Psoas muscle (tissue), 8 donors: ENCODE data around the gene INSIG2. TPM values are rescaled to one million over a fixed set of nuclear protein-coding genes. Genes with fewer than 3 reads are reported as not detected.

ENCODE experiments used
- ATAC-seq, 4 donors: fragments of 200-7000 bp; cut with Tn5 transposase; one replicate each; pipeline ENCODE4 v1.9.1; 2020; ENCODE audit warnings: moderate library complexity in 3 of 4, mild to moderate bottlenecking in 2 of 4
- DNase-seq, 2 donors: peaks; one replicate each; pipeline ENCODE4 v3.0.0-alpha.2; 2020
- H3K27ac ChIP-seq: fragments of 200-600 bp; one replicate; pipeline ENCODE4 v1.8.0; 2022
- H3K27me3 ChIP-seq, 3 donors: fragments of 200-600 bp in 1 of 3; one replicate each; pipeline versions ENCODE4 v1.6.1 to v1.8.0; 2013 to 2022; ENCODE audit warnings: low read length in 2 of 3, mild to moderate bottlenecking in 2 of 3, moderate library complexity in 1 of 3; ENCODE audit not compliant: insufficient read depth in 3 of 3
- H3K36me3 ChIP-seq, 2 donors: fragments of 200-600 bp in 1 of 2; one replicate each; pipeline versions ENCODE4 v1.6.1 to v1.8.0; 2013 to 2022; ENCODE audit warnings: low read depth in 1 of 2, mild to moderate bottlenecking in 1 of 2, moderate library complexity in 1 of 2; ENCODE audit not compliant: insufficient read depth in 1 of 2
- H3K4me1 ChIP-seq: fragments of 200-600 bp; one replicate; pipeline ENCODE4 v1.8.0; 2022
- H3K4me3 ChIP-seq: fragments of 200-600 bp; one replicate; pipeline ENCODE4 v1.8.0; 2022; ENCODE audit warnings: mild to moderate bottlenecking
- H3K9me3 ChIP-seq: fragments of 200-600 bp; one replicate; pipeline ENCODE4 v1.8.0; 2022
- WGBS, 3 donors: extraction: QIAGEN DNeasy Blood & Tissue Kit; methylation state at CpG; one replicate each; pipeline versions ENCODE4 v1.1.6 to v1.1.7; 2013; 5-methylcytosine and 5-hydroxymethylcytosine counted together
- intact Hi-C, 2 donors: fragments of 100-400 bp; cut with DNase I; formaldehyde crosslinking; loops; one replicate each; pipeline versions ENCODE4 v1.11.0 to v1.14.2; 2022
- polyA plus RNA-seq, 3 donors: library from polyadenylated mRNA; stranded (reverse); fragments of 200-250 nt; gene quantifications; one replicate each; pipeline ENCODE4 v1.2.3, GENCODE V29; 2013
- total RNA-seq, 4 donors: library from RNA; stranded (reverse); fragmentation: NEBNext Ultra II Directional in 2 of 4; extraction: Animal tissue kit (Norgen Biotek cat#: 25700) in 2 of 4; gene quantifications; one replicate each; pipeline versions ENCODE4 v1.2.1 to v1.2.4, GENCODE V29; 2021 to 2023
- TF ChIP-seq, protein P1 (sequence below): fragments of 200-600 bp; IDR thresholded peaks from one replicate; pipeline ENCODE4 v1.8.0; 2022; ENCODE audit warnings: antibody characterized with exemption
- donor health status: healthy with polysubstance abuse.
- donor health status: DM: no; HTN: no; CAD: no; lungs with moderate emphysema.
- donor health status: Bipolar disorder and iron deficiency.
- donor health status: healthy.
- donor health status: DM: yes; HTN: yes; CAD: no.
- donor health status: DM: no; HTN: no; CAD: no.
- donor health status: DM: no; HTN: no; CAD: no.
- donor health status: DM: yes; HTN: yes; CAD: no.

Gene INSIG2
- total and polyA plus RNA-seq, 7 donors: 4.8 to 16.9 (median 7.6) TPM

DNA sequence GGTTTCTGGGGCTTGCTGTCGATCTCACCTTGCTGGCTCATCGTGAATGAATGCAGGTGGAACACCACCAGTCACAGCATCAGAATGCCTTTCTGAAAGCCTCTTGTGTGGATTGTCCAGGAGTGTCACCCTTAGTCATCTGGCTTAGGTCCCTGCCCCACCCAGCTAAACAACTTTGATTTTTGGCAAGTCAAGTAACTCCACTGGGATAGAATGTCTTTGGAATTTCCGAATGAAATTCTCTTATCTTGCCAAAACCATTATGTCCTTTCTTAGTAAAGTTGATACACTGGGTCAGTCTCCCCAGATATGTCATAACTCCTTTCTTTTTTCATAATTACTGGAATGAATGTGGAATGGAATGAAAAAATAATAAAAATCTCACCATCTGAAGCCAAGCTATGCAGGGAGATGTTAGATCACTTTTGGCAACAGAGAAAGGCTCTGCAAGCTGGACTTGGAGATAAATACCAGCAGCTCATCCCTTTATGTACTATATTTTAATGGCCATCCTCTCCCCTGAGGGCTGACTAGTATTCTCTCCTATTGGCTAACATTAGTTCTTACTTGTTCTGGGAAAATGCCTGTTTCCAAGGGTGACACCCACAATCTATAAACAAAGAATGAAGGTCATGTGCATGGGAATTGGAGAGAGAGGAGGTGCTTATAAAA is 35.4 kb downstream of the INSIG2 start:
- Histone ChIP-seq H3K27me3 (no peaks in the 10 kb centered on the region), H3K9me3 (no peaks in the 10 kb centered on the region), H3K4me1 (no peaks in the 10 kb centered on the region), H3K27ac (no peak overlapping the region), H3K4me3 (no peak overlapping the region), H3K36me3 (no peaks in the 10 kb centered on the region)
- DNase-seq: peak in 1 of 2 donors; percentile 19
- TF ChIP-seq, protein P1, sequence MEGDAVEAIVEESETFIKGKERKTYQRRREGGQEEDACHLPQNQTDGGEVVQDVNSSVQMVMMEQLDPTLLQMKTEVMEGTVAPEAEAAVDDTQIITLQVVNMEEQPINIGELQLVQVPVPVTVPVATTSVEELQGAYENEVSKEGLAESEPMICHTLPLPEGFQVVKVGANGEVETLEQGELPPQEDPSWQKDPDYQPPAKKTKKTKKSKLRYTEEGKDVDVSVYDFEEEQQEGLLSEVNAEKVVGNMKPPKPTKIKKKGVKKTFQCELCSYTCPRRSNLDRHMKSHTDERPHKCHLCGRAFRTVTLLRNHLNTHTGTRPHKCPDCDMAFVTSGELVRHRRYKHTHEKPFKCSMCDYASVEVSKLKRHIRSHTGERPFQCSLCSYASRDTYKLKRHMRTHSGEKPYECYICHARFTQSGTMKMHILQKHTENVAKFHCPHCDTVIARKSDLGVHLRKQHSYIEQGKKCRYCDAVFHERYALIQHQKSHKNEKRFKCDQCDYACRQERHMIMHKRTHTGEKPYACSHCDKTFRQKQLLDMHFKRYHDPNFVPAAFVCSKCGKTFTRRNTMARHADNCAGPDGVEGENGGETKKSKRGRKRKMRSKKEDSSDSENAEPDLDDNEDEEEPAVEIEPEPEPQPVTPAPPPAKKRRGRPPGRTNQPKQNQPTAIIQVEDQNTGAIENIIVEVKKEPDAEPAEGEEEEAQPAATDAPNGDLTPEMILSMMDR: no peak
- intact Hi-C loops: no loop called here
- peak in 2 of 4 donors; percentile 19 to 49 for ATAC-seq
- 36 to 50% (median 41%) methylated on average over 3 of the region's 3 CpGs for WGBS, 3 donors

DNA sequence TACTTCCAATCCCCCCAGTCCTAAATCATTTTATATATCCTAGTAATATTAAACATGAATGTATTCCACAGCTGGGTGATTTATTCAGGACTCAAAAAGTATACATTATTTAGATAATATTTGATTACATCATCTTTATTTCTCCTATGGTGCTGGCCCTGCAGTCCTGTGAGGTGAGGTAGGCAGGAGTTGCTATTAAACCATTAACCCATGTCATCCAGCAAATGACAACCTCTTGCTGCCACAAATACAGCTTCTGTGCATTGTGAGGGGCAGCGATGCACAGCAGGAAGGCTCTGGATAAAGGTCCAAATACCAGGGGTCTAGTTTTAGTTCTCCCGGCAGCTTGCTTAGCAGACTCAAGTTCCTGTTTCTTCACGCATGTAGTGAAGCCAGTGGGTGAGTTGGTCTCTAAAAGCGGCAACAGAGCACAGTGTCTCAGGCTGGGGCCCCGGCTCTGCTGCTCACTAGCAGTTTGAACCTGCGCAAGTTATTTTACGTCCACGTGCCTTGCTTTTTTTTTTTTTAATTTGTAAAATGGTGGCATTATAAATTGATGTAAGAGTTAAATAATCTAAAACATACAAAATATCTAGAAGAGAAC is 36.1 kb downstream of the INSIG2 start:
- no peak for ATAC-seq

DNA sequence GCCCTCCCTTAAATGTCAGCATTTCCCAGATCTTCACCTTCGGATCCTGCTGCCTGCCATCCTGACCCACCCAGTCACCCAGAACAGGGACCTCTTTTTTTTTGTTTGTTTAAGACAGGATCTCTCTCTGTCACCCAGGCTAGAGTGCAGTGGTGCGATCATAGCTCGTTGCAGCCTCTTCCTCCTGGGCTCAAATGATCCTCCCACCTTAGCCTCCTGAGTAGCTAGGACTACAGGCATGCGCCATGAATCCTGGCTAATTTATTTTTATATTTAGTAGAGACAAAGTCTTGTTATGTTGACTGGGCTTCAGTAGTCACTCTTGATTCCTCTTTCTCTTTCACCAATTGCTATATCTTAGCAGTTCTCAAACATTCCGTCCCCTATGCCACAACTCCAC is 39.0 kb downstream of the INSIG2 start:
- Histone ChIP-seq H3K27me3 (no peaks in the 10 kb centered on the region), H3K4me3 (no peak overlapping the region), H3K4me1 (no peaks in the 10 kb centered on the region), H3K9me3 (no peaks in the 10 kb centered on the region), H3K36me3 (no peaks in the 10 kb centered on the region), H3K27ac (no peak overlapping the region)
- intact Hi-C loops: no loop called here
- DNase-seq: no peak
- no peak for ATAC-seq
- TF ChIP-seq, protein P1: no peak
- 84 to 91% (median 89%) methylated on average over 5 of the region's 5 CpGs for WGBS, 3 donors

More for the DNA sequence above, 36.1 kb downstream of the INSIG2 start:
- intact Hi-C loops: no loop called here
- WGBS, 3 donors: 54 to 63% (median 56%) methylated on average over 8 of the region's 8 CpGs
- H3K4me3 ChIP-seq: no peak overlapping the region
- TF ChIP-seq, protein P1: no peak
- no peak overlapping the region for H3K27ac ChIP-seq
- H3K36me3 ChIP-seq: no peaks in the 10 kb centered on the region
- H3K9me3 ChIP-seq: no peaks in the 10 kb centered on the region
- no peaks in the 10 kb centered on the region for H3K27me3 ChIP-seq
- H3K4me1 ChIP-seq: no peaks in the 10 kb centered on the region
- DNase-seq: no peak

DNA sequence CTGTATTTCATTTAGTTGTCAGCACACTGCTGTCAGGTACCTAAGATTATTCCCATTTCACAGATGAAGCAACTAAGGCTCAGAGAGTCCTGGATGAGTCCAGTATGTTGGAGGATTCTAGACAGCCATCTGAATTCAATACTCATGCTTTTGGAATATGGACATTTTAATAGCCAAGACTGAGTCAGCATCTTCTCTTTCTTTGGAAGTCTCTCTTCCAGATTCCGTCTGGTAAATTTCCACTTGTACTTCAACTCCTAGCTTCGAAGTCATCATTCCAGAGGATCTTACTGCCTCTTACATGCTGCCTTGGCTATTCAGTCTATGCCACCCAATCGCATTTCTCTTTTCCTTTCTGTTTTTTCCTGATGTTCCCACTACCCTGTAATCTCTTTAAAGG is 40.6 kb downstream of the INSIG2 start:
- TF ChIP-seq, protein P1: no peak
- intact Hi-C loops: no loop called here
- Histone ChIP-seq H3K4me1 (no peaks in the 10 kb centered on the region), H3K9me3 (no peaks in the 10 kb centered on the region), H3K27ac (no peak overlapping the region), H3K4me3 (no peak overlapping the region), H3K36me3 (no peaks in the 10 kb centered on the region), H3K27me3 (no peaks in the 10 kb centered on the region)
- 83 to 89% (median 89%) methylated on average over 3 of the region's 3 CpGs for WGBS, 3 donors
- no peak for ATAC-seq
- DNase-seq: no peak
